AG04449 (cell line): ENCODE results near the gene NTM.
A peak's percentile ranks its signal among the peaks of the same experiment; 100 is the strongest.

Experiments used
- CTCF ChIA-PET: fragments of 350-600 bp; formaldehyde crosslinking; extraction: SDS; loops from one replicate; lab custom pipeline; 2021; ENCODE audit warnings: antibody characterized with exemption; lab: Yijun Ruan, JAX
- POLR2A ChIA-PET: fragments of 400-600, 350-600 bp; formaldehyde crosslinking; extraction: SDS; loops from one replicate; lab custom pipeline; 2020; ENCODE audit warnings: antibody characterized with exemption, inconsistent platforms; lab: Yijun Ruan, JAX
- DNase-seq: peaks from one replicate; pipeline ENCODE4 v3.0.0-alpha.2; 2010; ENCODE audit warnings: low read depth, low spot score
- H3K4me3 ChIP-seq: 2 replicates; pipeline ENCODE4 v1.5.1; 2011; ENCODE audit warnings: low read depth, mild to moderate bottlenecking, control low read depth, low read length
- CTCF ChIP-seq: IDR thresholded peaks from one replicate; pipeline ENCODE4 v1.5.1; 2011; ENCODE audit warnings: mild to moderate bottlenecking, moderate library complexity, low read length, control low read depth, inconsistent platforms; ENCODE audit not compliant: insufficient read depth; ENCODE audit errors: missing control alignments

NTM gene

GRCh38 chr11:132196928-132197327 lies 826.5 kb downstream of the NTM start:
- ChIA-PET CTCF (no interaction called here), POLR2A (no interaction called here)
- DNase-seq = no peak
- no peak for TF ChIP-seq CTCF
- H3K4me3 ChIP-seq = no peak overlapping the region

DNA sequence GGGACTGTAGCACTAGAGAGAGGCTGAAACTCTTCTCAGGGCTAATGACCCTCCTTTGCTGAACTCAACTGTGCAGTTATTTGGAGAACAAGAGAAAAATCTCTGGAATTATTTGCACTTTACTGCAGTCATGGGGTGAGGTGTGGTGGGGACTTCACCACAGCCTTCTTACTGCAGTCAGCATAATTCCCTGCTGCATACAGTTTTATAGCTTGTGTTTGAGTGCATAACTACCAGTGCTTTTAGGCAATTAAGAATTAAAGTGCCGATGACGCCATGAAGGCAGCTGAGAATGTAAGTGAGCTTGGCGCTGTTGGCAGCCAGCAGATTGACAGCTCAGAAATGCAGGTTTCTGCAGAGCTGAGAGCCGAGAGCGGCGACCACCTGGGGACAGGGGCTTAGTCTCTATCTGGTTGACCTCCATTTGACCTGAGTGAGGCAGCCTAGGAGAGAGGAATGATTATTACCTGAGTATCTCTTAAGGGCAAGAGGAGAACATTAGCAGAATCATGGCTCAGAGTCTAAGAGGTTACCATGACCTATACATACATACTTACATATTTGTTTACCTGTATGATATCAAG lies 830.0 kb downstream of the NTM start:
- DNase-seq = no peak
- ChIA-PET POLR2A (no interaction called here), CTCF (interaction anchor here (1.0 kb wide), 1 partner anchor 23 kb away, joined by 3 read pairs; no protein-coding TSS in a partner anchor)
- no peak overlapping the region for H3K4me3 ChIP-seq
- no peak for TF ChIP-seq CTCF

GRCh38 chr11:132202621-132203020 lies 832.2 kb downstream of the NTM start:
- CTCF ChIA-PET = interaction anchor here (0.7 to 1.4 kb wide), 5 partner anchors 8 to 623 kb away, joined by 3 to 5 read pairs (median 3); no protein-coding TSS in a partner anchor
- POLR2A ChIA-PET = interaction anchor here (0.6 to 1.5 kb wide), 2 partner anchors 12 to 18 kb away, joined by 3 to 4 read pairs; no protein-coding TSS in a partner anchor
- peak; percentile 24 for DNase-seq
- no peak overlapping the region for H3K4me3 ChIP-seq
- TF ChIP-seq CTCF = no peak

- DNase-seq = no peak
- CTCF ChIA-PET = interaction anchor here (0.8 kb wide), 2 partner anchors 14 to 15 kb away, joined by 3 read pairs; no protein-coding TSS in a partner anchor
- POLR2A ChIA-PET = no interaction called here
- TF ChIP-seq CTCF = no peak
- H3K4me3 ChIP-seq = no peak overlapping the region
Observed at GRCh38 chr11:132205006-132205405, 834.6 kb downstream of the NTM start.

GRCh38 chr11:132205496-132205895 lies 835.1 kb downstream of the NTM start:
- H3K4me3 ChIP-seq = no peak overlapping the region
- no peak for TF ChIP-seq CTCF
- CTCF ChIA-PET = interaction anchor here (0.8 kb wide), 1 partner anchor 15 kb away, joined by 3 read pairs; no protein-coding TSS in a partner anchor
- POLR2A ChIA-PET = no interaction called here
- DNase-seq = no peak

DNA sequence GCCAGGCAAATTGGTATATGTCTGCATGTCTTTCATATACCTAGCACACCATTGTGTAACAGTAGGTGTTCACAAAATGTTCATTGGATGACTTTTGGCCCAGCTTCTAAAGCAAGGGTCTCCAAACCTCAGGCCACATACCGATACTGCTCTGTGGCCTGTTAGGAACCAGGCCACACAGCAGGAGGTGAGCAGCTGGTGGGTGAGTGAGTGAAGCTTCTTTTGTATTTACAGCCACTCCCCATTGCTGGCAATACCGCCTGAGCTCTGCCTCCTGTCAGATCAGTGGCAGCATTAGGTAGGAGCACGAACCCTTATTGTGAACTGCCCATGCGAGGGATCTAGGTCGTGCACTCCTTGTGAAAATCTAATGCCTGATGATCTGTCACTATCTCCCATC lies 836.6 kb downstream of the NTM start:
- DNase-seq = no peak
- no peak for TF ChIP-seq CTCF
- no peak overlapping the region for H3K4me3 ChIP-seq
- CTCF ChIA-PET = interaction anchor here (1.0 kb wide), 1 partner anchor 9 kb away, joined by 3 read pairs; no protein-coding TSS in a partner anchor
- POLR2A ChIA-PET = no interaction called here
